PC-3 (cell line): ENCODE results near the gene NATD1. TPM values are rescaled to one million over a fixed set of nuclear protein-coding genes. Genes with fewer than 3 reads are reported as not detected.
A peak's percentile ranks its signal among the peaks of the same experiment; 100 is the strongest.

Experiments
- ATAC-seq: fragments of 200-7000 bp; cut with Tn5 transposase; 2 replicates; pipeline ENCODE4 v1.9.1; 2020; ENCODE audit warnings: mild to moderate bottlenecking, moderate library complexity
- BruUV-seq: library from RNA; stranded (reverse); fragments of 400-500 nt; replicated peaks from 2 replicates; lab custom pipeline; 2021; lab: Mats Ljungman, UMichigan
- CTCF ChIA-PET: fragments of 300-600 bp; sonication (Branson Sonifier 250); formaldehyde crosslinking; loops from one replicate; lab custom pipeline; 2022; ENCODE audit warnings: antibody characterized with exemption; lab: Charles Lee
- POLR2A ChIA-PET: fragments of 300-600 bp; sonication (Branson Sonifier 250); formaldehyde crosslinking; loops from one replicate; lab custom pipeline; 2022; ENCODE audit warnings: antibody characterized with exemption; ENCODE audit not compliant: unreplicated experiment; lab: Charles Lee
- DNase-seq: peaks from one replicate; pipeline ENCODE4 v3.0.0-alpha.2; 2015
- H2AFZ ChIP-seq: fragments of 300-600 bp; sonication (generic); 2 replicates; pipeline ENCODE4 v1.6.0; 2016; ENCODE audit warnings: antibody characterized with exemption, low read length
- H3F3A ChIP-seq: fragments of 300-600 bp; sonication (generic); one replicate; pipeline ENCODE4 v1.6.0; 2017; ENCODE audit warnings: antibody characterized with exemption, low read length, control low read depth, mild to moderate bottlenecking; ENCODE audit not compliant: unreplicated experiment
- H3K27ac ChIP-seq: fragments of 300-600 bp; sonication (generic); 2 replicates; pipeline ENCODE4 v1.5.1; 2016; ENCODE audit warnings: mild to moderate bottlenecking, low read length
- H3K27me3 ChIP-seq: fragments of 300-600 bp; sonication (generic); 2 replicates; pipeline ENCODE4 v1.6.1; 2016; ENCODE audit warnings: low read length, mixed read lengths
- H3K36me3 ChIP-seq: fragments of 300-600 bp; sonication (generic); 2 replicates; pipeline ENCODE4 v1.6.1; 2016; ENCODE audit warnings: low read depth, mixed run types, low read length, mixed read lengths
- H3K4me1 ChIP-seq: fragments of 300-600 bp; sonication (generic); 2 replicates; pipeline ENCODE4 v1.5.1; 2016; ENCODE audit warnings: low read length; ENCODE audit not compliant: insufficient read depth
- H3K4me2 ChIP-seq: fragments of 300-600 bp; sonication (generic); 2 replicates; pipeline ENCODE4 v1.6.0; 2016; ENCODE audit warnings: low read length
- H3K4me3 ChIP-seq: fragments of 300-600 bp; sonication (generic); 2 replicates; pipeline ENCODE4 v1.5.1; 2016; ENCODE audit warnings: mild to moderate bottlenecking, low read length, mixed read lengths
- H3K79me2 ChIP-seq: fragments of 300-600 bp; sonication (generic); 2 replicates; pipeline ENCODE4 v1.6.1; 2017; ENCODE audit warnings: low read length, mixed read lengths
- H3K9ac ChIP-seq: fragments of 300-600 bp; sonication (generic); 2 replicates; pipeline ENCODE4 v1.6.0; 2016; ENCODE audit warnings: mild to moderate bottlenecking, low read length
- H3K9me2 ChIP-seq: fragments of 300-600 bp; sonication (generic); replicated peaks from 2 replicates; pipeline ENCODE4 v1.6.1; 2016; ENCODE audit warnings: mixed run types, low read length, mixed read lengths
- H3K9me3 ChIP-seq: fragments of 300-600 bp; sonication (generic); 2 replicates; pipeline ENCODE4 v1.6.1; 2016; ENCODE audit warnings: low read length, mixed read lengths
- H4K20me1 ChIP-seq: fragments of 300-600 bp; sonication (generic); 2 replicates; pipeline ENCODE4 v1.6.1; 2016; ENCODE audit warnings: low read length, mixed read lengths
- EZH2 ChIP-seq: fragments of 300-600 bp; sonication (generic); IDR thresholded peaks from one replicate; pipeline ENCODE4 v1.6.1; 2017; ENCODE audit warnings: antibody characterized with exemption, mild to moderate bottlenecking, low read length; ENCODE audit not compliant: unreplicated experiment
- EZH2phosphoT487 ChIP-seq: fragments of 300-600 bp; sonication (generic); IDR thresholded peaks from 2 replicates; pipeline ENCODE4 v1.6.1; 2018; ENCODE audit warnings: mild to moderate bottlenecking, antibody characterized with exemption, low read length, borderline replicate concordance
- intact Hi-C: fragments of 100-400 bp; cut with micrococcal nuclease; formaldehyde crosslinking; loops from 2 replicates; pipeline ENCODE4 v1.9.0; 2023
- total RNA-seq: library from RNA; depleted of rRNA; stranded (reverse); fragments of >200 nt; gene quantifications from 2 replicates; pipeline ENCODE4 v1.2.3, GENCODE V29; 2014
- TF ChIP-seq, protein P1 (sequence below): fragments of 300-600 bp; sonication (generic); conservative IDR thresholded peaks from 2 replicates; pipeline ENCODE4 v1.5.1; 2017; ENCODE audit warnings: antibody characterized with exemption, low read depth, mild to moderate bottlenecking, low read length

Gene NATD1
- total RNA-seq, 1 experiment from 2014 or later = 0.73 TPM

DNA sequence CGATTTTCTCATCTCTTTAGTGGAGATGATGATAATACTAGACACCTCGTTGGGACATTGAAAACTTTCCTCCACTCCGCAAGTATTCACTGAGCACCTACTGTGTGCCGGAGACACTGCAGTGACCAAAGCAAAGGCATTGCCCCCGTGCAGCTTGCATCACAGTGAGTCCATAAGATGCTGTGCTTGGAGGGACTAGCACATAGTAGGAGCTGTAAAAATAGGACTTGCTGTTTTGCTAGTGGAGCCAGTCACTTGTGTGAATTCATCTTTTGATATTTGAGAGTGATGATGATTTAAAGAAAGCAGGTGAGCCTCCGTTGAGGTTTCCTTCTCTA is 26.0 kb upstream of the NATD1 start:
- H2AFZ ChIP-seq = no peak overlapping the region
- H3K27me3 ChIP-seq = no peaks in the 10 kb centered on the region
- H3K9ac ChIP-seq = no peak overlapping the region
- no peaks in the 10 kb centered on the region for H3K9me2 ChIP-seq
- no peak for TF ChIP-seq EZH2phosphoT487
- TF ChIP-seq EZH2 = no peak
- TF ChIP-seq, protein P1, sequence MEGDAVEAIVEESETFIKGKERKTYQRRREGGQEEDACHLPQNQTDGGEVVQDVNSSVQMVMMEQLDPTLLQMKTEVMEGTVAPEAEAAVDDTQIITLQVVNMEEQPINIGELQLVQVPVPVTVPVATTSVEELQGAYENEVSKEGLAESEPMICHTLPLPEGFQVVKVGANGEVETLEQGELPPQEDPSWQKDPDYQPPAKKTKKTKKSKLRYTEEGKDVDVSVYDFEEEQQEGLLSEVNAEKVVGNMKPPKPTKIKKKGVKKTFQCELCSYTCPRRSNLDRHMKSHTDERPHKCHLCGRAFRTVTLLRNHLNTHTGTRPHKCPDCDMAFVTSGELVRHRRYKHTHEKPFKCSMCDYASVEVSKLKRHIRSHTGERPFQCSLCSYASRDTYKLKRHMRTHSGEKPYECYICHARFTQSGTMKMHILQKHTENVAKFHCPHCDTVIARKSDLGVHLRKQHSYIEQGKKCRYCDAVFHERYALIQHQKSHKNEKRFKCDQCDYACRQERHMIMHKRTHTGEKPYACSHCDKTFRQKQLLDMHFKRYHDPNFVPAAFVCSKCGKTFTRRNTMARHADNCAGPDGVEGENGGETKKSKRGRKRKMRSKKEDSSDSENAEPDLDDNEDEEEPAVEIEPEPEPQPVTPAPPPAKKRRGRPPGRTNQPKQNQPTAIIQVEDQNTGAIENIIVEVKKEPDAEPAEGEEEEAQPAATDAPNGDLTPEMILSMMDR = no peak
- ChIA-PET CTCF (interaction anchor here (0.6 kb wide), 1 partner anchor 39 kb away, joined by 3 read pairs; no protein-coding TSS in a partner anchor), POLR2A (no interaction called here)
- no TSS peak for BruUV-seq
- H3K4me3 ChIP-seq = no peak overlapping the region
- intact Hi-C loops = no loop called here
- no peaks in the 10 kb centered on the region for H3K79me2 ChIP-seq
- H3K4me2 ChIP-seq = no peak overlapping the region
- ATAC-seq = no peak
- H3K27ac ChIP-seq = no peak overlapping the region
- H3K9me3 ChIP-seq = no peaks in the 10 kb centered on the region
- peaks cover 36% of the 10 kb centered on the region for H3K4me1 ChIP-seq
- no peaks in the 10 kb centered on the region for H4K20me1 ChIP-seq
- H3F3A ChIP-seq = no peaks in the 10 kb centered on the region
- no peak for DNase-seq
- H3K36me3 ChIP-seq = no peaks in the 10 kb centered on the region

GRCh38 chr17:21278450-21279197 is 25.4 kb upstream of the NATD1 start:
- POLR2A ChIA-PET = no interaction called here
- Histone ChIP-seq H3K79me2 (no peaks in the 10 kb centered on the region), H3K4me2 (no peak overlapping the region), H2AFZ (no peak overlapping the region), H3K9me2 (no peaks in the 10 kb centered on the region), H4K20me1 (no peaks in the 10 kb centered on the region), H3K27me3 (no peaks in the 10 kb centered on the region), H3K4me3 (no peak overlapping the region), H3K9ac (no peak overlapping the region), H3K4me1 (peaks cover 31% of the 10 kb centered on the region), H3K27ac (no peak overlapping the region), H3F3A (no peaks in the 10 kb centered on the region), H3K9me3 (no peaks in the 10 kb centered on the region), H3K36me3 (no peaks in the 10 kb centered on the region)
- intact Hi-C loops = no loop called here
- DNase-seq (peak; percentile 38), ATAC-seq (no peak)
- no TSS peak for BruUV-seq
- TF ChIP-seq EZH2phosphoT487 (no peak), EZH2 (no peak)
- TF ChIP-seq, protein P1 = no peak
- CTCF ChIA-PET = interaction anchor here (0.6 kb wide), 1 partner anchor 39 kb away, joined by 3 read pairs; no protein-coding TSS in a partner anchor

- Histone ChIP-seq H3K27me3 (no peaks in the 10 kb centered on the region), H3K9me3 (no peaks in the 10 kb centered on the region), H3K4me1 (peaks cover 21% of the 10 kb centered on the region), H4K20me1 (no peaks in the 10 kb centered on the region), H3K9me2 (no peaks in the 10 kb centered on the region), H3K4me3 (no peak overlapping the region), H3K9ac (no peak overlapping the region), H3K79me2 (no peaks in the 10 kb centered on the region), H3K27ac (no peak overlapping the region), H3K4me2 (no peak overlapping the region), H3K36me3 (no peaks in the 10 kb centered on the region), H3F3A (no peaks in the 10 kb centered on the region), H2AFZ (no peak overlapping the region)
- CTCF ChIA-PET = no interaction called here
- ATAC-seq = no peak
- TF ChIP-seq EZH2phosphoT487 = no peak
- TF ChIP-seq, protein P1 = no peak
- TF ChIP-seq EZH2 = no peak
- POLR2A ChIA-PET = no interaction called here
- intact Hi-C loops = no loop called here
- no peak for DNase-seq
- BruUV-seq = no TSS peak
Measured at GRCh38 chr17:21277332-21277731, 24.1 kb upstream of the NATD1 start.
